KMS-11 (cell line): ENCODE data around the gene CAMTA1.
"Not testable (repeated sequence)": the region's sequence is repeated elsewhere in the genome, so short reads cannot be mapped to it uniquely, and the experiment has no call there.

Experiments used
- H2AFZ ChIP-seq: fragments of 200-600 bp; sonication (generic); 2 replicates; pipeline ENCODE4 v1.6.1; 2016; ENCODE audit warnings: antibody characterized with exemption, mixed run types, low read depth
- H3K27ac ChIP-seq: fragments of 200-600 bp; sonication (generic); 2 replicates; pipeline ENCODE4 v1.6.1; 2016; ENCODE audit warnings: mild to moderate bottlenecking, mixed run types
- H3K27me3 ChIP-seq: fragments of 200-600 bp; sonication (generic); 2 replicates; pipeline ENCODE4 v1.6.1; 2017; ENCODE audit warnings: mild to moderate bottlenecking, low read depth, mixed run types, moderate library complexity; ENCODE audit not compliant: insufficient read depth
- H3K36me3 ChIP-seq: fragments of 200-600 bp; sonication (generic); 2 replicates; pipeline ENCODE4 v1.6.1; 2017; ENCODE audit warnings: mild to moderate bottlenecking, mixed run types; ENCODE audit not compliant: insufficient read depth
- H3K4me1 ChIP-seq: fragments of 200-600 bp; sonication (generic); 2 replicates; pipeline ENCODE4 v1.6.1; 2016; ENCODE audit warnings: mild to moderate bottlenecking, low read depth, mixed run types; ENCODE audit not compliant: poor library complexity, severe bottlenecking
- H3K4me2 ChIP-seq: fragments of 200-600 bp; sonication (generic); 2 replicates; pipeline ENCODE4 v1.7.0; 2016; ENCODE audit warnings: mild to moderate bottlenecking, mixed run types
- H3K4me3 ChIP-seq: fragments of 200-600 bp; sonication (generic); IDR thresholded peaks from 2 replicates; pipeline ENCODE4 v1.6.1; 2017; ENCODE audit warnings: low read depth, low read length, mixed read lengths; ENCODE audit not compliant: insufficient read depth
- H3K79me2 ChIP-seq: fragments of 200-600 bp; sonication (generic); 2 replicates; pipeline ENCODE4 v1.6.1; 2016; ENCODE audit warnings: low read depth, mixed run types; ENCODE audit not compliant: insufficient read depth
- H3K9ac ChIP-seq: fragments of 200-600 bp; sonication (generic); 2 replicates; pipeline ENCODE4 v1.6.1; 2016; ENCODE audit warnings: mild to moderate bottlenecking, mixed run types
- H4K20me1 ChIP-seq: fragments of 200-600 bp; sonication (generic); 2 replicates; pipeline ENCODE4 v1.6.1; 2016; ENCODE audit warnings: mild to moderate bottlenecking, mixed run types; ENCODE audit not compliant: insufficient read depth
- TF ChIP-seq, protein P1 (sequence below): fragments of 200-600 bp; sonication (generic); conservative IDR thresholded peaks from 2 replicates; pipeline ENCODE4 v1.6.1; 2017; ENCODE audit warnings: low read depth, mild to moderate bottlenecking, antibody characterized with exemption, low read length, moderate library complexity, mixed read lengths

Gene CAMTA1

DNA sequence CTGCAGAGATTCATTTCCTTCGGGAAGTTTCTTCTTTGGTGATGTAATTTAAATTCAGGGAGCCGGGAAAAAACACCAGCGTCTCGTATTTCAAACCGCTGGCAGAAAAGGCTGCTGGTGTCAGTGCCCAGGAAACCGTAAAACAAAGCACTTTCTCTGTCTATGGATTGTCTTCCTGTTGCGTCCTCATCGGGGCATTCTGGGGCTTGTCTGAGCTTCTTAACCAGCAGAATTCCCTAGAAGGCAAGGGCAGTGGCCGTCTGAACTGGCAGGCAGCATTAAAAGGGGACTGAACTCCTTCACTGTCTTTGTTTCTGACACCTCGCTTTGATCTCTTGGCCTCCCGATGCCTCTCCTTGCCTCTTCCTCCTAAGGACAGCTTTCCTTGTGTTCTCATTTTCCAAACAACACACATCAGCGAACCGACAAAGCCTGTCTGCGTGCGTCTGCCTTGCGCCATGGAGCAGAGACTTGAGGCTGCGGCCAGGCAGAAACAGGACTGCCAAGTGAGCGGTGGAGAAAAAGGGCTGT, 594.3 kb downstream of the CAMTA1 start:
- no peak overlapping the region for H3K9ac ChIP-seq
- no peak overlapping the region for H3K4me3 ChIP-seq
- no peaks in the 10 kb centered on the region for H3K4me1 ChIP-seq
- no peak overlapping the region for H2AFZ ChIP-seq
- no peaks in the 10 kb centered on the region for H3K79me2 ChIP-seq
- H3K27ac ChIP-seq: no peak overlapping the region
- H3K4me2 ChIP-seq: no peak overlapping the region
- H3K27me3 ChIP-seq: peaks cover 27% of the 10 kb centered on the region
- H4K20me1 ChIP-seq: no peaks in the 10 kb centered on the region
- TF ChIP-seq, protein P1, sequence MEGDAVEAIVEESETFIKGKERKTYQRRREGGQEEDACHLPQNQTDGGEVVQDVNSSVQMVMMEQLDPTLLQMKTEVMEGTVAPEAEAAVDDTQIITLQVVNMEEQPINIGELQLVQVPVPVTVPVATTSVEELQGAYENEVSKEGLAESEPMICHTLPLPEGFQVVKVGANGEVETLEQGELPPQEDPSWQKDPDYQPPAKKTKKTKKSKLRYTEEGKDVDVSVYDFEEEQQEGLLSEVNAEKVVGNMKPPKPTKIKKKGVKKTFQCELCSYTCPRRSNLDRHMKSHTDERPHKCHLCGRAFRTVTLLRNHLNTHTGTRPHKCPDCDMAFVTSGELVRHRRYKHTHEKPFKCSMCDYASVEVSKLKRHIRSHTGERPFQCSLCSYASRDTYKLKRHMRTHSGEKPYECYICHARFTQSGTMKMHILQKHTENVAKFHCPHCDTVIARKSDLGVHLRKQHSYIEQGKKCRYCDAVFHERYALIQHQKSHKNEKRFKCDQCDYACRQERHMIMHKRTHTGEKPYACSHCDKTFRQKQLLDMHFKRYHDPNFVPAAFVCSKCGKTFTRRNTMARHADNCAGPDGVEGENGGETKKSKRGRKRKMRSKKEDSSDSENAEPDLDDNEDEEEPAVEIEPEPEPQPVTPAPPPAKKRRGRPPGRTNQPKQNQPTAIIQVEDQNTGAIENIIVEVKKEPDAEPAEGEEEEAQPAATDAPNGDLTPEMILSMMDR: no peak
- H3K36me3 ChIP-seq: no peaks in the 10 kb centered on the region

DNA sequence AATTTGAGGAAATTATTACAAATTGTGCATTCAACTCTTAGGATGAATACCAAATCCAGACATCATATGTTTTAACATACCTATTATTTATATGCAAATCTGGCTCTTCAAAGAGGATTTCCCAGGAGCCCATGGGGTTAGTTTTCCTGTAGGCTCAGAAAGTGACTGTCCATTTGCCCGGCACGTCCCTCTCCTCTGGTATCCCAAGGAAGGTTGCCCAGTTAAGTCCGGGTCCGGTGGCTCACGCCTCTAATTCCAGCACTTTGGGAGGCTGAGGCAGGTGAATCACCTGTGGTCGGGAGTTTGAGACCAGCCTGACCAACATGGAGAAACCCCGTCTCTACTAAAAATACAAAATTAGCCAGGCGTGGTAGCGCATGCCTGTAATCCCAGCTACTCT, 594.8 kb downstream of the CAMTA1 start:
- H3K27ac ChIP-seq, H3K79me2 ChIP-seq, H3K36me3 ChIP-seq, H4K20me1 ChIP-seq, H2AFZ ChIP-seq, H3K4me2 ChIP-seq, H3K4me3 ChIP-seq, H3K9ac ChIP-seq, H3K4me1 ChIP-seq: not testable (repeated sequence)
- H3K27me3 ChIP-seq: peaks cover 27% of the 10 kb centered on the region

DNA sequence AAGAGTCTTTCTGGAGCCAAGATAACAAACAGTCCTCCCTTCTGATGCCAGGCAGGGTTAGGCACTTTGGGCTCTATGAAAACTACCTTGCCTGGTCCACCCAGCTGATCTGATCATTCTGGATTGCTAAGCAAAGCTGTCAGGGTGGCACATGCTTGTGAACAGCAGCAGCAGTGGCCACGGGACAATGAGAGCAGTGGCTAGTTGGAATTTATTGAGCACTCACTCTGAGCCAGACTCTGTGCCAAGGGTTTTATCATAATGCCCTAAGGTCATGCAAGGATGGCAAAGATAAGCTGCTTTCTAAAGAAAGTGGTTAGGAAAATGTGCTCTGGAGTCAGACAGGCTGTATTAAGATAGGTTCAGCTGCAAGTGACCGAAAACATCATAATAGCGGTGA, 595.5 kb downstream of the CAMTA1 start:
- H4K20me1 ChIP-seq: no peaks in the 10 kb centered on the region
- H2AFZ ChIP-seq: no peak overlapping the region
- TF ChIP-seq, protein P1: no peak
- H3K4me2 ChIP-seq: no peak overlapping the region
- H3K27ac ChIP-seq: no peak overlapping the region
- no peaks in the 10 kb centered on the region for H3K36me3 ChIP-seq
- H3K4me1 ChIP-seq: no peaks in the 10 kb centered on the region
- no peak overlapping the region for H3K4me3 ChIP-seq
- no peaks in the 10 kb centered on the region for H3K79me2 ChIP-seq
- peaks cover 27% of the 10 kb centered on the region for H3K27me3 ChIP-seq
- H3K9ac ChIP-seq: no peak overlapping the region

DNA sequence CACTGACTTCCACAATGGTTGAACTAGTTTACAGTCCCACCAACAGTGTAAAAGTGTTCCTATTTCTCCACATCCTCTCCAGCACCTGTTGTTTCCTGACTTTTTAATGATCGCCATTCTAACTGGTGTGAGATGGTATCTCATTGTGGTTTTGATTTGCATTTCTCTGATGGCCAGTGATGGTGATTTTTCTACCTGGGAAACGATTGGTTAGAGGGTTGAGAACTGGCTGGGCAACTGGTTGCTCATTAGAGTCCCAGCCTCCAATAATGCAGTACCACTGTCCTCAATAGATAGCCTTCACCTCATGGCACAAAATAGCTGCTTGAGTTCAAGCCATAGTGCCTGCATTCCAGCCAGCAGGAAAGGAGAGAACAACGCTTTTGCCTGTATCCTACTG, 596.5 kb downstream of the CAMTA1 start:
- H3K79me2 ChIP-seq, H2AFZ ChIP-seq, H3K4me3 ChIP-seq, H3K36me3 ChIP-seq, H4K20me1 ChIP-seq, H3K4me2 ChIP-seq, H3K27ac ChIP-seq, H3K9ac ChIP-seq, H3K4me1 ChIP-seq: not testable (repeated sequence)
- peaks cover 27% of the 10 kb centered on the region for H3K27me3 ChIP-seq

DNA sequence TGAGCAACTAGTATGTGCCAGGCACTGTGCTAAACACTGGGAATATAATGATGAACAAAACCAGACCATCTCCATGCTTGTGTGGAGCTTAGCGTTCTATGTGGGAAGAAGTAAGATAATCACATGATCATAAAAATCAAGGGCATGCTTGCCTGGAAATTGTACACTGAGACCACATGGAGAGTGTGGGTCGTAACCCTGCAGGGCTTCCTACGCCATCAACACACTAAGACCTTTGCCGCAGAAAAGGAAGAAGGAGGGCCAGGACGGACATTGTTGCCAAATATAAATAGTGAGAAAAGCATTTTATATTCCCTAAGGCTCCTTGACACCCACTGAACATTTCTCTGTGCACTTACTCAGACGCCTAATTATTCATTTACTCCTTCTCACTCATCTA, 597.7 kb downstream of the CAMTA1 start:
- Histone ChIP-seq H3K27ac (no peak overlapping the region), H3K4me3 (no peak overlapping the region), H3K4me1 (no peaks in the 10 kb centered on the region), H3K4me2 (no peak overlapping the region), H3K27me3 (peaks cover 19% of the 10 kb centered on the region), H4K20me1 (no peaks in the 10 kb centered on the region), H3K36me3 (no peaks in the 10 kb centered on the region), H2AFZ (no peak overlapping the region), H3K79me2 (no peaks in the 10 kb centered on the region), H3K9ac (no peak overlapping the region)
- TF ChIP-seq, protein P1: no peak
